Measurements from ENCODE around the gene PIAS2. TPM values are rescaled to one million over a fixed set of nuclear protein-coding genes. Genes with fewer than 3 reads are reported as not detected.
"Not testable (repeated sequence)": the region's sequence is repeated elsewhere in the genome, so short reads cannot be mapped to it uniquely, and the experiment has no call there.

PIAS2 gene
- polyA plus RNA-seq, 1 experiment, result 5.6 TPM

- Histone ChIP-seq H3K27me3 (ENCODE audit: control insufficient read depth, insufficient read depth, low read length) (no peaks in the 10 kb centered on the region), H3K36me3 (ENCODE audit: control insufficient read depth, insufficient read depth, low read length) (no peaks in the 10 kb centered on the region), H3K4me3 (ENCODE audit: low read depth, low read length) (no peak overlapping the region)
- CTCF ChIA-PET, result interaction anchor here (0.8 to 1.7 kb wide), 3 partner anchors 20 to 283 kb away, joined by 3 to 5 read pairs (median 3); no protein-coding TSS in a partner anchor
- DNase-seq (ENCODE audit: low read depth), result no peak
- POLR2A ChIA-PET, result interaction anchor here (0.5 kb wide), 2 partner anchors 417 to 1800 kb away, joined by 3 read pairs; no protein-coding TSS in a partner anchor
- no peak for TF ChIP-seq CTCF (IDR thresholded peaks at IDR 0.05; ENCODE audit: insufficient read depth, low read depth, low read length)
These were observed 102.9 kb downstream of the PIAS2 start for GRCh38 chr18:46814399-46814798.

GRCh38 chr18:46812311-46812710 lies 105.0 kb downstream of the PIAS2 start:
- no peak for TF ChIP-seq CTCF (IDR thresholded peaks at IDR 0.05; ENCODE audit: insufficient read depth, low read depth, low read length)
- ChIA-PET CTCF (interaction anchor here (0.5 kb wide), 1 partner anchor 46 kb away, joined by 3 read pairs; no protein-coding TSS in a partner anchor), POLR2A (no interaction called here)
- H3K27me3 ChIP-seq (ENCODE audit: control insufficient read depth, insufficient read depth, low read length), result no peaks in the 10 kb centered on the region
- no peaks in the 10 kb centered on the region for H3K36me3 ChIP-seq (ENCODE audit: control insufficient read depth, insufficient read depth, low read length)
- no peak overlapping the region for H3K4me3 ChIP-seq (ENCODE audit: low read depth, low read length)
- DNase-seq (ENCODE audit: low read depth), result no peak

- no peak for DNase-seq (ENCODE audit: low read depth)
- ChIA-PET CTCF (no interaction called here), POLR2A (no interaction called here)
- no peaks in the 10 kb centered on the region for H3K36me3 ChIP-seq (ENCODE audit: control insufficient read depth, insufficient read depth, low read length)
- no peak overlapping the region for H3K4me3 ChIP-seq (ENCODE audit: low read depth, low read length)
- no peak for TF ChIP-seq CTCF (IDR thresholded peaks at IDR 0.05; ENCODE audit: insufficient read depth, low read depth, low read length)
- no peaks in the 10 kb centered on the region for H3K27me3 ChIP-seq (ENCODE audit: control insufficient read depth, insufficient read depth, low read length)
These were observed 106.8 kb downstream of the PIAS2 start for GRCh38 chr18:46810481-46811000.

- Histone ChIP-seq H3K4me3 (ENCODE audit: low read depth, low read length) (no peak overlapping the region), H3K27me3 (ENCODE audit: control insufficient read depth, insufficient read depth, low read length) (no peaks in the 10 kb centered on the region), H3K36me3 (ENCODE audit: control insufficient read depth, insufficient read depth, low read length) (no peaks in the 10 kb centered on the region)
- ChIA-PET CTCF (no interaction called here), POLR2A (no interaction called here)
- DNase-seq (ENCODE audit: low read depth), result no peak
- no peak for TF ChIP-seq CTCF (IDR thresholded peaks at IDR 0.05; ENCODE audit: insufficient read depth, low read depth, low read length)
These were observed 108.2 kb downstream of the PIAS2 start for GRCh38 chr18:46809145-46809544.

GRCh38 chr18:46795945-46796344 lies 121.4 kb downstream of the PIAS2 start:
- H3K4me3 ChIP-seq (ENCODE audit: low read depth, low read length); DNase-seq (ENCODE audit: low read depth); POLR2A ChIA-PET; H3K36me3 ChIP-seq (ENCODE audit: control insufficient read depth, insufficient read depth, low read length); H3K27me3 ChIP-seq (ENCODE audit: control insufficient read depth, insufficient read depth, low read length): not testable (repeated sequence)
- CTCF ChIA-PET, result interaction anchor here (1.8 to 2.5 kb wide), 2 partner anchors 11 to 18 kb away, joined by 4 to 5 read pairs; no protein-coding TSS in a partner anchor

GRCh38 chr18:46794607-46795006 lies 122.7 kb downstream of the PIAS2 start:
- no peak for DNase-seq (ENCODE audit: low read depth)
- TF ChIP-seq CTCF (IDR thresholded peaks at IDR 0.05; ENCODE audit: insufficient read depth, low read depth, low read length), result no peak
- no peak overlapping the region for H3K4me3 ChIP-seq (ENCODE audit: low read depth, low read length)
- ChIA-PET CTCF (interaction anchor here (2.5 kb wide), 1 partner anchor 20 kb away, joined by 5 read pairs; no protein-coding TSS in a partner anchor), POLR2A (no interaction called here)
- no peaks in the 10 kb centered on the region for H3K36me3 ChIP-seq (ENCODE audit: control insufficient read depth, insufficient read depth, low read length)
- no peaks in the 10 kb centered on the region for H3K27me3 ChIP-seq (ENCODE audit: control insufficient read depth, insufficient read depth, low read length)
